Right lobe of liver (tissue), 6 donors: ENCODE measurements around the gene PLA2G15. TPM values are rescaled to one million over a fixed set of nuclear protein-coding genes. Genes with fewer than 3 reads are reported as not detected.

Experiments used
- ATAC-seq, 4 donors: fragments of 200-7000 bp; cut with Tn5 transposase; one replicate each; pipeline ENCODE4 v1.9.1; 2020; ENCODE audit warnings: mild to moderate bottlenecking in 4 of 4, moderate library complexity in 4 of 4
- DNase-seq, 3 donors: peaks; one replicate each; pipeline ENCODE4 v3.0.0-alpha.2; 2020
- H3K27ac ChIP-seq, 3 donors: fragments of 200-600 bp; one replicate each; pipeline ENCODE4 v1.8.0; 2022
- H3K27me3 ChIP-seq, 2 donors: fragments of 200-600 bp; one replicate each; pipeline ENCODE4 v1.8.0; 2022
- H3K36me3 ChIP-seq, 4 donors: fragments of 200-600 bp; sonication (generic) in 1 of 4; one replicate each; pipeline versions ENCODE4 v1.5.1 to v1.8.0; 2017 to 2022; ENCODE audit warnings: control low read depth in 1 of 4
- H3K4me1 ChIP-seq, 4 donors: fragments of 200-600 bp; sonication (generic) in 1 of 4; one replicate each; pipeline versions ENCODE4 v1.5.1 to v1.8.0; 2017 to 2022; ENCODE audit warnings: control low read depth in 1 of 4
- H3K4me3 ChIP-seq, 3 donors: fragments of 200-600 bp; one replicate each; pipeline ENCODE4 v1.8.0; 2022
- H3K9me3 ChIP-seq, 4 donors: fragments of 200-600 bp; sonication (generic) in 1 of 4; one replicate each; pipeline versions ENCODE4 v1.5.1 to v1.8.0; 2017 to 2022; ENCODE audit warnings: control low read depth in 1 of 4
- POLR2A ChIP-seq: fragments of 450-650 bp; IDR thresholded peaks from one replicate; pipeline ENCODE4 v1.6.1; 2017; ENCODE audit warnings: antibody characterized with exemption, mild to moderate bottlenecking
- WGBS: methylation state at CpG from one replicate; pipeline ENCODE4 v1.1.6; 2018; ENCODE audit warnings: low coverage, low lambda C conversion rate; ENCODE audit not compliant: insufficient coverage; ENCODE audit errors: missing lambda C conversion rate; 5-methylcytosine and 5-hydroxymethylcytosine counted together
- intact Hi-C, 2 donors: fragments of 100-400 bp; cut with DNase I; formaldehyde crosslinking; loops; one replicate each; pipeline versions ENCODE4 v1.11.2 to v1.14.1; 2022
- total RNA-seq, 6 experiments: library from RNA; depleted of rRNA in 2 of 6; stranded (reverse); fragments of >200 nt in 2 of 6; fragmentation: NEBNext Ultra II Directional in 3 of 6; extraction: Animal tissue kit (Norgen Biotek cat#: 25700) in 3 of 6; gene quantifications; one replicate each; pipeline versions ENCODE4 v1.1.0 to v1.2.4, GENCODE V29; 2016 to 2023
- TF ChIP-seq, protein P1 (sequence below), 4 donors: fragments of 200-600 bp in 3 of 4; fragments of 450-650 bp in 1 of 4; IDR thresholded peaks; one replicate each; pipeline versions ENCODE4 v1.5.1 to v1.8.0; 2016 to 2022; ENCODE audit warnings: antibody characterized with exemption in 4 of 4, mild to moderate bottlenecking in 2 of 4
- donor health status: DM: no; HTN: yes; CAD: no.
- donor health status: DM: no; HTN: no; CAD: no.
- donor health status: DM: no; HTN: no; CAD: no.
- donor health status: DM: no; HTN: yes; CAD: no.
- donor health status: DM: no; HTN: yes; CAD: no.

Gene PLA2G15
- total RNA-seq, 6 experiments from 2014 or later: 9.7 to 21.2 (median 13.7) TPM

DNA sequence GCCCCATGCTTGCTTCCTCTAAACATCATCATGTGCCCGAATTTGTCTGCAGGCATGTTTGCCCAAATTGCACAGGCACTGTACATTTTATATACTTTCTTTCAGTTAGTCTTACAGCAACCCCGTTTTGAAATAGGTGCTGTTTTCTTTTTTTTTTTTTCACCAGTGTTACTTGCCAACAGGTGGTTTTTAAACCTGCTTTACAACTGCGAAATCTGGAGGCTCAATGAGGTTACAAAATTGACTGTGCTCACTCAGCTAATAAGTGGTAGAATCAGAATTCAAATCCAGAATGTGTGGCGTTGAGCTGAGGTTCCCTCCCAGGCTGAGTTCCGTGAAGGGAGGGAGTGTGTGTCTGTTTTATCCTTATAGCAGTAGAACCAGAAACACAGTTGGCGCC, 5.8 kb downstream of the PLA2G15 start:
- Histone ChIP-seq H3K27me3 (no peaks in the 10 kb centered on the region), H3K4me1 (peaks cover 0 to 30% (median 6%) of the 10 kb centered on the region in 4 donors), H3K36me3 (peaks cover 0 to 49% (median 0%) of the 10 kb centered on the region in 4 donors), H3K9me3 (no peaks in the 10 kb centered on the region), H3K27ac (no peak overlapping the region), H3K4me3 (no peak overlapping the region)
- DNase-seq: no peak
- intact Hi-C loops: no loop called here
- WGBS: 75% methylated on average over 4 of the region's 6 CpGs
- no peak for TF ChIP-seq POLR2A
- TF ChIP-seq, protein P1, sequence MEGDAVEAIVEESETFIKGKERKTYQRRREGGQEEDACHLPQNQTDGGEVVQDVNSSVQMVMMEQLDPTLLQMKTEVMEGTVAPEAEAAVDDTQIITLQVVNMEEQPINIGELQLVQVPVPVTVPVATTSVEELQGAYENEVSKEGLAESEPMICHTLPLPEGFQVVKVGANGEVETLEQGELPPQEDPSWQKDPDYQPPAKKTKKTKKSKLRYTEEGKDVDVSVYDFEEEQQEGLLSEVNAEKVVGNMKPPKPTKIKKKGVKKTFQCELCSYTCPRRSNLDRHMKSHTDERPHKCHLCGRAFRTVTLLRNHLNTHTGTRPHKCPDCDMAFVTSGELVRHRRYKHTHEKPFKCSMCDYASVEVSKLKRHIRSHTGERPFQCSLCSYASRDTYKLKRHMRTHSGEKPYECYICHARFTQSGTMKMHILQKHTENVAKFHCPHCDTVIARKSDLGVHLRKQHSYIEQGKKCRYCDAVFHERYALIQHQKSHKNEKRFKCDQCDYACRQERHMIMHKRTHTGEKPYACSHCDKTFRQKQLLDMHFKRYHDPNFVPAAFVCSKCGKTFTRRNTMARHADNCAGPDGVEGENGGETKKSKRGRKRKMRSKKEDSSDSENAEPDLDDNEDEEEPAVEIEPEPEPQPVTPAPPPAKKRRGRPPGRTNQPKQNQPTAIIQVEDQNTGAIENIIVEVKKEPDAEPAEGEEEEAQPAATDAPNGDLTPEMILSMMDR (IDR thresholded peaks at IDR 0.05): no peak
- no peak for ATAC-seq

DNA sequence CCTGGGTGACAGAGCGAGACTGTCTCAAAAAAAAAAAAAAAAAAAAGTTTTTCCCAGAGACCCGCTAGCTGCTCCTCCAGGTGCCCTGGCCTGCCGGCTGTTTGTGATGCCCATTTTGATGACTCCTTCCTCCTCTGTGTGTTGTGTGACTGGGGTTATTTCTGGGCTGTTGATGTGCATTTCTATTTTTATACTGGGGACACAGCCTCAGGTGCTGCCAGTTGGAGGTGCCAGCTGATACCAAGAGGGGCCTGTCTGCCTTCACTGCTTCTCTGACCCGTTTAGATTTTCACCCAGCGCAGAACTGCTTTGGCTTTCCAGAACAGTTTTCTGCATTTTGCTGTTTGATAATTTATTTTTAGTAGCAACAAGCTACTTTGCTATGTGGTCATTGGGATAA, 6.7 kb downstream of the PLA2G15 start:
- ATAC-seq (no peak), DNase-seq (no peak)
- Histone ChIP-seq H3K36me3 (peaks cover 0 to 55% (median 0%) of the 10 kb centered on the region in 4 donors), H3K27me3 (no peaks in the 10 kb centered on the region), H3K4me3 (no peak overlapping the region), H3K9me3 (no peaks in the 10 kb centered on the region), H3K27ac (no peak overlapping the region), H3K4me1 (peaks cover 0 to 21% (median 6%) of the 10 kb centered on the region in 4 donors)
- no peak for TF ChIP-seq POLR2A
- WGBS: 58% methylated on average over 4 of the region's 5 CpGs
- intact Hi-C loops: no loop called here

DNA sequence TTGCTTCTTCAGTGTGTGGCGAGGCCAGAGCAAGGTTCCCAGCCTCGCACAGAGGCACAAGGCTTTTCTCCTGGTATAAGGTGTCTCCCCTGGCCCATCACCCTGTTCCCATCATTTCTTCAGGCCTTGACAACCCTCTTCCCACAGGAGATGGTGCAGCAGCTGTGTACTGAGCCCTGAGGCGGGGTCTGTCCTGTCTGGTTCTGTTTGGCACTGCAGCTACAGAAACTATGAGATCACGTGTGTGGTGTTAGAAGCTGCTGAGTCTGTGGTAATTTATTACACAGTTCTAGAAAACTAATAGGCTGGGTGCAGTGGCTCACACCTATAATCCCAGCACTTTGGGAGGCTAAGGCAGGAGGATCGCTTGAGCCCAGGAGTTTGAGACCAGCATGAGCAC, 7.2 kb downstream of the PLA2G15 start:
- Histone ChIP-seq H3K9me3 (no peaks in the 10 kb centered on the region), H3K27me3 (no peaks in the 10 kb centered on the region), H3K36me3 (peaks cover 0 to 55% (median 0%) of the 10 kb centered on the region in 4 donors), H3K27ac (no peak overlapping the region), H3K4me3 (no peak overlapping the region), H3K4me1 (peaks cover 0 to 17% (median 5%) of the 10 kb centered on the region in 4 donors)
- no peak for TF ChIP-seq POLR2A
- TF ChIP-seq, protein P1 (IDR thresholded peaks at IDR 0.05): no peak
- no peak for DNase-seq
- 94% methylated on average over 3 of the region's 5 CpGs for WGBS
- ATAC-seq: no peak
- intact Hi-C loops: no loop called here

DNA sequence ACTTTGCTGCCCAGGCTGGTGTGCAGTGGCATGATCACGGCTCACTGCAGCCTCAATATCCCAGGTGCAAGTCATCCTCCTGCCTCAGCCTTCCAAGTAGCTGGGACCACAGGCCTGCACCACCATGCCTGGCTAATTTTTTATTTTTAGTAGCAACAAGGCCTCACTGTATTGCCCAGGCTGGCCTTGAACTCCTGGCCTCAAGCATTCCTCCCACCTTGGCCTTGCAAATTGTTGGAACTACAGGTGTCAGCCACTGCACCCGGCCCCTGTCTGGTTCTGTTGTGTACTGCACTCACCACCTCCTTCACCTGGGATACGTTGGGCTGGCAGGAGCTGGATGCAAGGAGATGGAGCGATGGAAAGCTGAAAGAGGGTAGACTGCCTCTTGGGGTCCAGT, 8.5 kb downstream of the PLA2G15 start:
- TF ChIP-seq, protein P1 (IDR thresholded peaks at IDR 0.05): no peak
- TF ChIP-seq POLR2A: no peak
- Histone ChIP-seq H3K4me1 (peaks cover 0 to 4% (median 0%) of the 10 kb centered on the region in 4 donors), H3K27me3 (no peaks in the 10 kb centered on the region), H3K4me3 (no peak overlapping the region), H3K9me3 (no peaks in the 10 kb centered on the region), H3K27ac (no peak overlapping the region), H3K36me3 (peaks cover 0 to 55% (median 0%) of the 10 kb centered on the region in 4 donors)
- WGBS: 93% methylated on average over 4 of the region's 4 CpGs
- DNase-seq (no peak), ATAC-seq (no peak)
- intact Hi-C loops: no loop called here

DNA sequence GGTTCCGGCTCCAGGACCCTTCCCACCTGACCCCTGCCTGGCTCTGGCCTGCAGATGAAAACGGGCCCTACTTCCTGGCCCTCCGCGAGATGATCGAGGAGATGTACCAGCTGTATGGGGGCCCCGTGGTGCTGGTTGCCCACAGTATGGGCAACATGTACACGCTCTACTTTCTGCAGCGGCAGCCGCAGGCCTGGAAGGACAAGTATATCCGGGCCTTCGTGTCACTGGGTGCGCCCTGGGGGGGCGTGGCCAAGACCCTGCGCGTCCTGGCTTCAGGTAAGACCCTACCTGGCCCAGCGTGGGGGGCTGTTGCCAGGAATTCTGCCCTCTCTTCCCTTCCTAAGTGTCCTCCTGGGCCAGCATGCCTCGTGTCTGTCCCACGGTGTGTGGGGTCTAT, 10.5 kb downstream of the PLA2G15 start:
- H3K27ac ChIP-seq: no peak overlapping the region
- H3K36me3 ChIP-seq: peaks cover 0 to 65% (median 0%) of the 10 kb centered on the region in 4 donors
- no peak for TF ChIP-seq POLR2A
- TF ChIP-seq, protein P1 (IDR thresholded peaks at IDR 0.05): no peak
- no peaks in the 10 kb centered on the region for H3K4me1 ChIP-seq
- DNase-seq (no peak), ATAC-seq (no peak)
- intact Hi-C loops: loop anchor here in 1 of 2 donors (5.0 kb wide), 1 partner anchor 72 kb away; no protein-coding TSS in a partner anchor
- no peaks in the 10 kb centered on the region for H3K9me3 ChIP-seq
- H3K4me3 ChIP-seq: no peak overlapping the region
- 90% methylated on average over 2 of the region's 18 CpGs for WGBS
- H3K27me3 ChIP-seq: no peaks in the 10 kb centered on the region
